ENCODE results near the gene PLXNA4. TPM values are rescaled to one million over a fixed set of nuclear protein-coding genes. Genes with fewer than 3 reads are reported as not detected.

Gene PLXNA4
- total and polyA plus RNA-seq, 2 donors (not counting 1 experiment from before 2014, with no cell fraction given): not detected

GRCh38 chr7:132239422-132239994 lies 336.8 kb downstream of the PLXNA4 start:
- CTCF ChIA-PET: no interaction called here
- H2AFZ ChIP-seq (ENCODE audit: insufficient read depth, low read depth, low read length, poor library complexity, severe bottlenecking): no peak overlapping the region
- peaks cover 0 to 3% (median 0%) of the 10 kb centered on the region in 3 donors for H3K9me3 ChIP-seq (ENCODE audit: control extremely low read depth in 1 of 3, control insufficient read depth in 2 of 3, insufficient read depth in 1 of 3, low read length in 2 of 3)
- no peak overlapping the region for H3K27ac ChIP-seq (ENCODE audit: low read length in 2 of 2)
- no peak overlapping the region for H3K4me3 Mint-ChIP-seq
- no peaks in the 10 kb centered on the region for H4K20me1 ChIP-seq (ENCODE audit: control insufficient read depth, insufficient read depth, low read length, poor library complexity, severe bottlenecking)
- no peaks in the 10 kb centered on the region for H3K4me1 Mint-ChIP-seq
- ATAC-seq (ENCODE audit: low read depth) (no peak), DNase-seq (no peak)
- H3K4me3 ChIP-seq (ENCODE audit: control extremely low read depth in 1 of 5, extremely low read depth in 1 of 5, insufficient read depth in 1 of 5, low read depth in 2 of 5, low read length in 4 of 5): no peak overlapping the region
- H3K27me3 Mint-ChIP-seq: peaks cover 1% of the 10 kb centered on the region
- WGBS (ENCODE audit: insufficient coverage): 97% methylated on average over 2 of the region's 5 CpGs
- H3K9ac ChIP-seq (ENCODE audit: low read length): no peak overlapping the region
- TF ChIP-seq CTCF (IDR thresholded peaks at IDR 0.05) (no peak), EZH2 (IDR thresholded peaks at IDR 0.05; ENCODE audit: borderline replicate concordance, insufficient read depth, low read depth, low read length, poor library complexity, severe bottlenecking) (no peak)
- H3K79me2 ChIP-seq (ENCODE audit: control insufficient read depth, insufficient read depth, low read length): no peaks in the 10 kb centered on the region
- no peaks in the 10 kb centered on the region for H3K9me3 Mint-ChIP-seq (ENCODE audit: insufficient read depth)
- no peak overlapping the region for H3K4me2 ChIP-seq (replicated peaks; ENCODE audit: low read depth, low read length, poor library complexity, severe bottlenecking)
- POLR2A ChIA-PET: no interaction called here
- H3K36me3 ChIP-seq (replicated peaks in 1 of 2; ENCODE audit: control extremely low read depth in 1 of 2, control insufficient read depth in 1 of 2, extremely low read depth in 1 of 2, insufficient read depth in 2 of 2, low read length in 1 of 2): no peaks in the 10 kb centered on the region
- no peaks in the 10 kb centered on the region for H3K27me3 ChIP-seq (replicated peaks in 1 of 4; ENCODE audit: control extremely low read depth in 1 of 4, control insufficient read depth in 3 of 4, insufficient read depth in 4 of 4, low read length in 3 of 4)
- H3K4me1 ChIP-seq (ENCODE audit: control insufficient read depth in 2 of 2, insufficient read depth in 2 of 2, low read length in 2 of 2): no peaks in the 10 kb centered on the region
- H3K27ac Mint-ChIP-seq: no peak overlapping the region
- intact Hi-C loops (cut with micrococcal nuclease): no loop called here

- Histone ChIP-seq H3K4me2 (replicated peaks; ENCODE audit: low read depth, low read length, poor library complexity, severe bottlenecking) (no peak overlapping the region), H3K4me3 (ENCODE audit: control extremely low read depth in 1 of 5, extremely low read depth in 1 of 5, insufficient read depth in 1 of 5, low read depth in 2 of 5, low read length in 4 of 5) (no peak overlapping the region), H3K36me3 (replicated peaks in 1 of 2; ENCODE audit: control extremely low read depth in 1 of 2, control insufficient read depth in 1 of 2, extremely low read depth in 1 of 2, insufficient read depth in 2 of 2, low read length in 1 of 2) (no peaks in the 10 kb centered on the region), H3K9ac (ENCODE audit: low read length) (no peak overlapping the region), H3K4me1 (ENCODE audit: control insufficient read depth in 2 of 2, insufficient read depth in 2 of 2, low read length in 2 of 2) (no peaks in the 10 kb centered on the region), H4K20me1 (ENCODE audit: control insufficient read depth, insufficient read depth, low read length, poor library complexity, severe bottlenecking) (no peaks in the 10 kb centered on the region), H3K27ac (ENCODE audit: low read length in 2 of 2) (no peak overlapping the region), H2AFZ (ENCODE audit: insufficient read depth, low read depth, low read length, poor library complexity, severe bottlenecking) (no peak overlapping the region), H3K27me3 (replicated peaks in 1 of 4; ENCODE audit: control extremely low read depth in 1 of 4, control insufficient read depth in 3 of 4, insufficient read depth in 4 of 4, low read length in 3 of 4) (no peaks in the 10 kb centered on the region), H3K9me3 (ENCODE audit: control extremely low read depth in 1 of 3, control insufficient read depth in 2 of 3, insufficient read depth in 1 of 3, low read length in 2 of 3) (peaks cover 0 to 3% (median 0%) of the 10 kb centered on the region in 3 donors), H3K79me2 (ENCODE audit: control insufficient read depth, insufficient read depth, low read length) (no peaks in the 10 kb centered on the region)
- ATAC-seq (ENCODE audit: low read depth): no peak
- CTCF ChIA-PET: no interaction called here
- no peak overlapping the region for H3K4me3 Mint-ChIP-seq
- TF ChIP-seq EZH2 (IDR thresholded peaks at IDR 0.05; ENCODE audit: borderline replicate concordance, insufficient read depth, low read depth, low read length, poor library complexity, severe bottlenecking): no peak
- TF ChIP-seq CTCF (IDR thresholded peaks at IDR 0.05): no peak
- H3K27ac Mint-ChIP-seq: no peak overlapping the region
- POLR2A ChIA-PET: no interaction called here
- intact Hi-C loops (cut with micrococcal nuclease): no loop called here
- H3K9me3 Mint-ChIP-seq (ENCODE audit: insufficient read depth): no peaks in the 10 kb centered on the region
- H3K4me1 Mint-ChIP-seq: no peaks in the 10 kb centered on the region
- no peaks in the 10 kb centered on the region for H3K27me3 Mint-ChIP-seq
- no peak for DNase-seq
These were observed 341.6 kb downstream of the PLXNA4 start for GRCh38 chr7:132234711-132235110.

All from B cell (primary cell).